DOHH2 (cell line): Measurements from ENCODE around the gene KLHL26.
A peak's percentile ranks its signal among the peaks of the same experiment; 100 is the strongest.

Source experiments
- CTCF ChIP-seq: fragments of 200-600 bp; sonication (generic); IDR thresholded peaks from one replicate; pipeline ENCODE4 v1.5.1; 2014; ENCODE audit warnings: antibody characterized with exemption, mild to moderate bottlenecking, low read depth, low read length; ENCODE audit not compliant: poor library complexity, severe bottlenecking
- EZH2phosphoT487 ChIP-seq: fragments of 200-600 bp; sonication (generic); IDR thresholded peaks from 2 replicates; pipeline ENCODE4 v1.6.1; 2017; ENCODE audit warnings: borderline replicate concordance, mild to moderate bottlenecking, antibody characterized with exemption, low read length, moderate library complexity, mixed read lengths

DNA sequence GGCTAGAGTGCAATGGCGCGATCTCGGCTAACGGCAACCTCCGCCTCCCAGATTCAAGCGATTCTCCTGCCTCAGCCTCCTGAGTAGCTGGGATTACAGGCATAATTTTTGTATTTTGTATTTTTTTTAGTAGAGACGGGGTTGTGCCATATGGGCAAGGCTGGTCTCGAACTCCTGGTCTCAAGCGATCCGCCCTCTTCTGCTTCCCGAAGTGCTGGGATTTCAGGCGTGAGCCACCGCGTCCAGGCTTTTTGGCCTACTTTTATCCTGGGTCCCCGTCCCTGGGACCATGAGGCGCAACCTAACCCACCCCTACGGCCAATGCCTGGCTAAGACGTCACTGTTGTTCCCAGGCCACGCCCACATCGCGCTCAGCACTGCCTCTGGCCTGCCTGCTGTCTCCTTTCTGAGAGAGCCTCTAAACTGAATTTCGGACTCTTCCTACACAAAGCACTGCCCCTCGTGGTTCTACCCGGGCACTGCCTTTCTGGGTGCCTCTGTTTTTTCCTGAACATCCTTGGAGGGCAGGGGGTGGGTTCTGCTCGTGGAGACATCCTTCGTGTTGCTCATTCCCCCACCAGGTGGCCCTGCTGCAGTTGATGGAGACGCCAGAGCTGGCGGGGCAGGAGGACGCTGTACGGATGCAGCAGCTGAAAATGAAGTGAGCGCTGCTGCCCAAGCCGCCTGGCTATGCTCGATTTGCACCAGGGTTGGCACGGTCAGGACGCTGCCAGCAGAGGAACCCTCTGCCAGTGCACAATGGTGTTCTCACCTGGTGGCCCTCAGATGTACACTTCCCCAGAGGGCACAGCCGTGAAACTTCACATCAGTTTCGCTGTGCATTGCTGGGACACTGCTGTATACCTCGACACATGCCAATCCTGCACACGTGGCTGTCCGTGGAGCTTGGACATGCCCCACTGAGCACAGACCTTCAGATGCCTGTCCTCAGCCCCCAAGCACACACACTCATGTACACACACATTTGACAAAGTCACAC, 46.3 kb upstream of the KLHL26 start:
- TF ChIP-seq CTCF, result peak; percentile 76
- TF ChIP-seq EZH2phosphoT487, result no peak
